KBM-7 (cell line): ENCODE measurements around the gene MAP1LC3B2.

Source experiments
- DNase-seq: peaks from one replicate; pipeline ENCODE4 v3.0.0-alpha.2; 2015
- in situ Hi-C: fragments of 300-500 bp; cut with MboI; formaldehyde crosslinking; loops from 2 replicates; pipeline ENCODE4 v1.14.3; 2020; ENCODE audit warnings: low sequenced_read_pairs, low pct_unique_long_range_greater_than_20kb, mixed read lengths

The MAP1LC3B2 gene

DNA sequence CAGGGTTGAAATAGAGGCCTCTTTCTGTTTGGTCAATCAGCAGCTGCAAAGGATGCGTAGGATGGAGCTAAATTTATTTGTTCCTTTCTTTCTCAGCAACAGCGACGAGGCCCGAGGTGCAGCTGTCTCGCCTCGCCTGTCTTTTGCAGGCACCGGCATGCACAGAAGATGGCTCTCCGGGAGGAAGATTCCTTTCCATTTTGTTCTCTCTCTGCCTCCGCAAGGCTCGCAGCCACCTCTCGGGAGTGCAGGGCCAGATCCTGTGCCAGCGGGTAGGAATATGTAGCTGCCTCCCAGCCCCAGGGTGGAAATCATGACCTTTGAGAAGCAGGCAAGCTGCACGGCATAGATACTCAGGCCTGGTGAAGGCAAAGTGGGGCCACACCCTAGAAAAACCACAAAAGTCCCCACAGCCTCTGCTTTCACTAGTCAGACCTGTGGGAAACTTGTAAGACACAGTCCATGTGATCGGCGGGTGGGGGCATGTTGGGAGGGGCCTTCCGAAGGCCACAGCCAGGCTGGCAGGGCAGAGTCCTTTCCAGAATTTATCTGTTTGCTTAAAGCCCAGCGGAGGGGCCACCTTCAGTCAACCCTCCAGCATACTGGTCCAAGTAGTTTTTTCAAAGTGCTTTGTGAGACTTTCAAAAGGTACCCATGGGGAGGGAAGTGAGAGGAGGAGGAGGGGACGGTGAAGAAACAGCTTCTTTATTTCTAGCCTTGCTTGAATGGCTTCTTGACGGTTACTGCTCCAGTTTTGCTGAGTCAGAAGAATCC lies at the start of gene MAP1LC3B2:
TSS of gene MAP1LC3B2 (plus strand) at position 220 of the 774 bp plus-strand sequence. CDS start 16,562 bp downstream, outside the sequence.
- peak; percentile 99 for DNase-seq
- in situ Hi-C loops: no loop called here

DNA sequence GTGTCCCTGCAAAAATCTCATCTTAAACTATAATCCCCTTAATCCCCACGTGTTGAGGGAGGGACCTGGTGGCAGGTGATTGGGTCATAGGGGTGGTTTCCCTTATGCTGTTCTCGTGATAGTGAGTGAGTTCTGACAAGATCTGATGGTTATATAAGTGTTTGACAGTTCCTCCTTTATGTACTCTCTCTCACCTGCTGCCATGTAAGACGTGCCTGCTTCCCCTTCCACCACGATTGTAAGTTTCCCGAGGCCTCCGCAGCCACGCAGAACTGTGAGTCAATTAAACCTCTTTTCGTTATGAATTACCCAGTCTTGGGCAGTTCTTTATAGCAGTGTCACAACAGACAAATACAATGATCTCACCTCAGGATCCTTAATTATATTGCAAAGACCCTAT lies 45.2 kb upstream of the MAP1LC3B2 start:
- in situ Hi-C loops: no loop called here
- no peak for DNase-seq

DNA sequence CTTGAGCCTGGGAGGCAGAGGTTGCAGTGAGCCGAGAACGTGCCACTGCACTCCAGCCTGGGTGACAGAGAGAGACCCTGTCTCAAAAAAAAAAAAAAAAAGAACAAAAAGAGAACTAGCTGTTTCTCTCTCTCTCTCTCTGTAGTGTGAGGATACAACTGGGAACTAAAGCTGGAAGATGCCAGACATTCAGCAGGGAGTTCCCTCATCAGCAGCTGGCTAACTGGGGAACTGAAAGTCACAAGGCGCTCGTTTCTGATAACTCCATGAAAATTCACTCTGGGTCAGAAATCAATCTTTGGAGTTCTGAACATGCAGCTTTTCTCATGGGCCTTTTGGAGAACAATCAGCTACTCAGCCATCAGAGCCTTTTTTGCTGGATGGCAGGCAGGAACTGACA lies 43.5 kb upstream of the MAP1LC3B2 start:
- in situ Hi-C loops: no loop called here
- no peak for DNase-seq

DNA sequence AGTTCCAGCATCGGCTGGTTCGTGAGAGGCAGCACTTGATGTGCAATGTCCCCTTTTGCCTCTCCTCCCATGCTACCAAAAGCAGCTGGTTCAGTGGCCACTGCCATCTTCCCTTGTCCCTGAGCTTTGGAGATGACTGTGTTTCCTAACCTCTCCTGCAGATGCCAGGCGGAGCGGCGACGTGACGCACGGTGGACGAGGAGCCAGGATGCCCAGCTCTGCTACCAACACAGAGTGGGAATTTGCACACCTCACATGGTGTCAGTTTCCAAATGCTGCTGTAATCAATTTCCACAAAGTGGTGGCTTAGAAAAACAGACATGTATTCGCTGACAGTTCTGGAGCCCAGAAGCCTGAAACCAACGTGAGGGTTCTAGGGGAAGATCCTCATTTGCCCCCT lies 42.5 kb upstream of the MAP1LC3B2 start:
- in situ Hi-C loops: no loop called here
- no peak for DNase-seq

DNA sequence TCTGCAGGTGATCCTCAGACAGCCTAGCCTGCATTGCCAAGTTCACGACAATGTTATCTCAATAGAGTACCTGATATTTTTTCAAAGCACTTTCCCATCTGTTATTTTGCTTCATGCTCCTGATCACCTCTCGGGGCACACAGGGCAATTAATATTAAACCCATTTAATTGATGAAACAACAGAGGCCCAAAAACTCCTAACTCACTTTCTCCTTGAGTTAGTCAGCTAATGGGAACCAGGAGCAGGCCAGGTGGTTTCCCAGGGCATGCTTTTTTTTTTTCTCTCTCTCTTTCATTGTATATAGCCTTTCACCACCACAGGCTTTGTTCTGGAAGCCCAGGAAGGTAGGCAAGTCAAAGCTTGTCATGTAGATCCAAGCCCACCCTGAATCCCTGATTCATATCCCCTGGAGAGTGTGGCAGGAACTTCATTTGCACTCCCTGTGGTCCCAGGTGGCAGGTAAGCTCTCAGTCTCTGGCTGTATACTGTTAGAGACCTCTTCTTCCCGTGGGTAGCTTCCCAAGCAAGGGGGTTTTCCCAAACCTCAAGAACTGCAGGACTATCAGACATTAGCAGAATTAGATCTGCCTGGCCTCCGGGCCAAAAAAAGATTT lies 41.6 kb upstream of the MAP1LC3B2 start:
- in situ Hi-C loops: no loop called here
- DNase-seq: no peak

DNA sequence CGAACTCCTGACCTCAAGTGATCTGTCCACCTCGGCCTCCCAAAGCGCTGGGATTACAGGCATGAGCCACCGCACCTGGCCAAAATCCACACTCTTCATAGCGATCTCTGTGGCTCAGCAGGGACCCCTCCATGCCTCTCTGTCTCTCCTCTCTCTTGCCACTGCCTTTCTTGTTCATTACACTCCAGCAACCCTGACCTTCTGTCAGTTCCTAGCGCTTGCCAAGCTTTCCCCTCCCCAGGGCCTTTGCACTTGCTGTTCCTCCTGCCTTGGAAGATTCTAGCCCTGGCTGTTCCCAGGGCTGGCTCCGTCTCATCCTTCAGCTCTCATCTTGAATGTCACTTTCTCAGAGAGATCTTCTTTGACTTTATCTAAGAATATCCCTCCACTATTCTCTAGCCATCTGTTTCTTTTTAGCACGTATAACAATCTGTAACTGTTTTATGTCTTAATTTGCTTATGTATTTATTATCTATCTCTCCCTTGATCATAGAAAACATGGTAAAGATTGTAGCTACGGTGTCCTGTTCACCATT lies 38.9 kb upstream of the MAP1LC3B2 start:
- in situ Hi-C loops: no loop called here
- no peak for DNase-seq

DNA sequence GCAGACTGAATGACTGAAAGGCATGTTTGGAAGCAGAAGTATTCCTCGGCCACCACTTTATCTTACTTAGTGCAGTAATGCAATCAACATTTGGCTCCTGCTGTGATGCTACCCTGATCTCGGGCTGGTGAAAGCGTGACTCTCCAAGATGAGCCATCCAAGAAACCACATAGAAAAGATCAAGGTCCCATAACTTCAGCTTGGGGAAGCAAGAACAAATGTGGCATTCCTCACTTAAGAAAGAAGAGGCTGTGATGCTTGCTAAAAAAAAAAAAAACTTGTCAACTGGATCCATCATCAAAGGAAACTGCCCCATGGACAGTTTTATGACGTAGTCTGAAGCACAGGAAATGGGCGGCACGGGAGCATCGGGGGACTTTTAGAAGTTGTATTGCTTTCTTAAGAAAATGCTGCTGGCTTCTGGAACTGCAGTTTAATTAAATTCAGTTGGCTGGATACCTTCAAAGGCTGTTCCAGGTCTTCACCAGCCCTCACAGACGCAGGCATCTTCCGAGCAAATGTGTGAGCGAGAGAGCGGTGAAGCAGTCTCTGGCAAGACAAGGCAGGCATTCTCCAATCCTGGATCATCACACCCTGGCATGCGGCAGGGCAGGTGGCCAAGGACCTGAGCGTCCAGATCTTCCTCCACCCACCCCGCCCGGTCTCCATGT lies 38.2 kb upstream of the MAP1LC3B2 start:
- DNase-seq: peak; percentile 48
- in situ Hi-C loops: no loop called here

DNA sequence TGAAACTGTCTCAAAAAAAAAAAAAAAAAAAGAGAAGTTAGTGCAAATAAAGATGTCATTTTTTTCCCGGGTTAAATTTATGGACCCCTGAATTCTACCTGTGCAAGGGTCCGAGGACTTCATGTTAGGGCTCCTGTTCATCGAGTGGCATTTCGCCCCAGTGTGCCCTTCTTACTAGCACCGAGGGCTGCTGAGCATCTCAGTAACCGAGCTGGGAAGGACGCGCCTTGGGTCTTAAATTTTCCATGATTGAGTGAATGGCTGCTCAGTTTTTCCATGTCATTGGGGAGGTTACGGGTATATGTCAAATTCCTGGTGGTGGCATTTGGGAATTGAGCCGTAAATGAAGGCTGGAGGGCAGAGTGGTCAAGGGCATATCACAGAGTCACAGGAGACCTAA lies 34.9 kb upstream of the MAP1LC3B2 start:
- in situ Hi-C loops: no loop called here
- no peak for DNase-seq

DNA sequence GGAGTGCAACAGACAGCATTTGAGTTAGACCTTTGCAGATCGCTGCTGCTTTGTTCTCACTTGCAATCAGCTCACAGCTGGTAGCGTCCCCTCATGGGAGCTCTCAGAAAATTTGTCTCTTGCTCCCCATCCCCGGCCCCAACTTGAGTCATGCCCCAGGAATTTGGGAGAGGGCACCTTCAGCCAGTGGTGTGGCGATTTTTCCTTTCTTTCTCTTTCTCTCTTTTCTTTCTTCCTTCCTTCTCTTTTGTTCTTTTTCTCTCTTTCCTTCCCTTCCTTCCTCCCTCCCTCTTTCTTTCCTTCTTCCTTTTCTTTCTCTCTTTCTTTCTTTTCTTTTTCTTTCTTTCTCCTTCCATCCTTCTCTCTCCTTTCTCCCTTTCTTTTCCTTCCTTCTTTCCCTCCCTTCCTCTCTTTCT lies 34.2 kb upstream of the MAP1LC3B2 start:
- no peak for DNase-seq
- in situ Hi-C loops: no loop called here

DNA sequence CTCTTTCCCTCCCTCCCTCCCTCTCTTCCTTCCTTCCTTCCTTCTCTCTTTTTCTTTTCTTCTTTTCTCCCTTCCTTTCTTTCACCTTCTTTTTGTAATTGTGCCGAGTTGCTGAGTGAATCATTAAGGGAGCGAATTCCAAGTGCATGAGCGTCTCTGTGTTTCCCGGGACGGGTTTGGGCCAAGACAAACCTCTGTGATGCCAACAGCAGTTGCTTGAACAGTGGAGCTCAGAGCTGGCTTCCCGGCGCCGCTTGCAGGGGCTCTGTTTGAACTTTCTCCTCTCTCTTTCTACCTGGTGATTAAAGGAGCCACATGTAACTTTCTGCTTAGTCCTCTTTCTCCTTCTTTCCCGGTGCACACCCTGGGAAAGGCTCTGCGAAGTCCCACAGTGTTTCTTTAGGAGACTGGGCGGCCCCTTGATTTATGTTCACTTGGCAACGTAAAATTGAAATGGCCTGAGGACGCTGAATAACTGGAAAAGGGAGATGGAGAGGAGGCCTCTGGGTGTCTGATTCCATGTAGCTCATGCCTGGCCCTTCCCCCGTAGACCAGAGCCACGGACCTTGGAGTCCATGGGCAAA lies 33.7 kb upstream of the MAP1LC3B2 start:
- no peak for DNase-seq
- in situ Hi-C loops: no loop called here

DNA sequence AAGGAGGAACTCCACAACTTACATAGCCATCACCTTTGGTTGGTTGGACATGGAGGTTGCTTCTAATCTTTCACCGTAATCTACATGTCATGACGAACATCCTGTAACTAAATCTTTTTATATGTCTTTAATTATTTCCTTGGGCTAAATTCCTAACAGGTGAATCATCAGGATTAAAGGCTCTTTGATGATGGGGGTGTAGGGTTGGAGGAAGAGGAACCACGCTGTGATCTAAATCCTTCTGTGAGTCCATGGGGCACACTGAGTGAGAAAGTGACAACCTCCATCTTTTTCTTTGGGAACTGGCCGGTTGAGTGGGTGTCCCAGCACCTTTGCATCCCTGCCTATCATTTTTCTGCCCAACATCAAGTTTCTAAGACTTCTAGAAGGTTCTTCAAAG lies 31.1 kb upstream of the MAP1LC3B2 start:
- in situ Hi-C loops: no loop called here
- peak; percentile 40 for DNase-seq

DNA sequence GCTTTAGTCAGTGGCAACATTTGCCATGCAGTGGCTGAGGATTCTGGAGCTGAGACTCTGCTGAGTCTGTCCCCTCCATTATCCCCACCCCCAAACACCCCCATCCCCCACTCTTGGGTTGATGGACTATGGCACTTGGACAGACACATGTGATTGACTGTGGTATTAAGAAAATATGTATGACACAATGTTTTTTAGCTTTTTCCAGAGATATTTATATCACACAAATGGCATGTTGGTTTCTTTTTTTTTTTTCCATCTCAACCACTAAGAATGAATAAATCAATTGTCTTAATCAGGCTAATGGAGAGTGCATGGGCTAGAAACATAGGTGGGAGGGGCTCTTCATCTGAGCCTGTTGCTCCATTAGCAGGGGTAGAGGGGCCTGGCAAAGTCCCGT lies 30.7 kb upstream of the MAP1LC3B2 start:
- in situ Hi-C loops: no loop called here

DNA sequence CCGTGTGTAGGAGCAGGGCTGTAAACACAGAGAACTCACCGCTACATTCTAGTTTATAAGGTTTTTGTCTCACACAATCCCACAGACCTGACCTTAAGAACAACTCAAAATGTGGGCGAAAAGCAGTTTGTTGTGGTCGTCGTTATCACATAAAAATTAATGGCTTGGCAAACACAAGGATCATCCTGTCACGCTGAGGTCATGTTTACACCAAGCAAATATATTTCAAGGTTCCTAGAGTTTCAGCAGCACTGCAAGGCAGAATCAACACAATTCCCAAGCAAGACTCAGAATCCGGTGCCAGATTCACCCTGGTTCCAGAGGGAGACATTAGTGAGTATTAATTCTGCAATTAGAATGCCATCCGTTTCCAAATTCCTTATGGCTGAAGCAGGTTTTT lies 30.1 kb upstream of the MAP1LC3B2 start:
- in situ Hi-C loops: no loop called here
- no peak for DNase-seq

More for the DNA sequence above, 30.7 kb upstream of the MAP1LC3B2 start:
- no peak for DNase-seq

DNA sequence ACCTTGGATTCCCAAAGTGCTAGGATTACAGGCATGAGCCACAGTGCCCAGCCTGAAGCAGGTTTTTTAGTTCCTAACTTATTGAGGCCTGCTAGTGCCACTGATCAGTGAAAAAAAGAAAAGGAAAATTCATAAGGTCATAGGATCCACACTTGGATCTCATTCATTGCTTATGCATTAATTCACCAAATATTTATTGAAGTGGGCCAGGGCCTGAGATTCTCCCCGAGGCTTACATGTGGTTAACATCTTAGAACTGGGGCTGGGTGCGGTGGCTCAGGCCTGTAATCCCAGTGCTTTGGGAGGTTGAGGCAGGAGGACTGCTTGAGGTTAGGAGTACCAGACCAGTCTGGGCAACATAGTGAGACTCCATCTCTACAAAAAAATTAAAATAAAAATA lies 29.5 kb upstream of the MAP1LC3B2 start:
- in situ Hi-C loops: no loop called here
- DNase-seq: no peak

DNA sequence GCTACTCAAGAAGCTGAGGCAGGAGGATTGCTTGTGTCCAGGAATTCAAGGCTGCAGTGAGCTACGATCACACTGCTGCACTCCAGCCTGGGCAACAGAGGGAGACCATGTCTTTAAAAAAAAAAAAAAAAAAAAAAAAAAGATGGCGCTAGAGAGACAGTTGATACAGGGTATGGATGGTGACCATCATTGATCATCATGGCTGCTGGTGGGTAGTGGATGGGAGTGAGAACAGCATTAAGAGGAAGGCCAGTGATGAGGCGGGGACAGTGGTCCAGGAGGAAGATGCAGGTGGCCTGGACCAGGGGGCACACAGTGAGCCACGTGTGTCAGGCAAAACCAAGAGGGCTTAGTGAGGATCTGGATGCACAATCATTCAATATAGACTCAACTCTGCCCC lies 26.8 kb upstream of the MAP1LC3B2 start:
- peak; percentile 29 for DNase-seq
- in situ Hi-C loops: no loop called here

DNA sequence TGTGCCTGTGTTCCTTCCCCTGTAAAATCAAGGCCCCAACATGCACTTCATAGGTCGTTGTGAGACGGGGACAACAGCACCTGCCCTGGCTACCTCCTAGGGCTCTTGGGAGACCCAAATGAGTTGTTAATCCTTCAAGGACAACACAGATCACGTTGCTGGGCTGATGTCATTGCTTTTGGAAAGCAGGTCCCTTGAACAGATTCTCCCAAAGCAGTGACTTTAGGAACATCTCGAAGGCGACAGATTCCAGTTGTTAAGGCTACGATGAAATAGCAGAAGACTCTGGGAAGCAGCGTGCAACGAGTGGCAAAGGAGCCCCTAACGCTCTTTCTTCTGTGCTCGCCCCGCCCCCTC lies 26.2 kb upstream of the MAP1LC3B2 start:
- DNase-seq: peak; percentile 56
- in situ Hi-C loops: no loop called here

DNA sequence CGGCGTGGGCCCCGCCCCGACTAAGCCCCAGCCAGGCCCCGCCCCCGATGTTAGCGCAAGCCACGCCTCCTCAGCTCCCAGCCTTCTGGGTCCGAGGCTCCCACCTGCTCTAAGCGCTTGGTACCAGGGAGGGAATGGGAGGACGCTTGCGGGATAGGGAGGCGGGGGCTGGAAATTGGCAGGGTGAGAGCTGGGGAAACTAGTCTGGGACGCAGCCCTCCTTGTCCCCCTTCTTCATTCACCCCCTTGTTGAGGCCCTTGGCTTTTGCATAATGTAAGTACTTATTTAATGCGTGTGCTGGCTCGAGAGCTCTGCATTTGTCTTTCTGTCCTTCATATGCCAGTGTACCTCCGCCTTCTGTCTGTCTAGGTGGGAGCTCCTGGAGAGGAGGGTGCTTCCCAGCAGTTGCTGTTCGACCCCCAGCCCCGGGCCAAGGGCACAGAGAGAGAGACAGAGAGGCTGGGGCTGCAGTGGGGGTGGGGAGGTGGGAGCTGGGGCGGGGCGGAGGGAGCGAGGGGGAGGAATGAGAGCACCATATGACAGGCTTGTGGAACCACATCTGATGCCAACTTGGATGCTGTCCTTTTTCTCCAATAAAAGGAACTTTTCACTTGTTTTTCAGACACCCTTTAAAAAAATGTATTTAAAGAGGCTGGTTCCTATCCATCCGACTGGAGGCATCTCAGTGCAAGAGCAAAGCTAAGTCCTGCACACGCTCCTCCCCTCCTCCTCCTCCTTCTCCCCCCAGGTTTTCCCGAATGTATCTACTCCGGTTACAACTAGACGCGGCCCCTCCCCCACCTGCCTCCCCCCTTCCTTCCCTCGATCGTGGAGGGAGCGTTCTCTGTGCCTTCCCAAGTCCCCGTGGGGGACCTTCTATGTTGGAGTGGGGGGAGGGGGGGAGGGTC lies 25.6 kb upstream of the MAP1LC3B2 start:
- DNase-seq: peak; percentile 78
- in situ Hi-C loops: no loop called here

DNA sequence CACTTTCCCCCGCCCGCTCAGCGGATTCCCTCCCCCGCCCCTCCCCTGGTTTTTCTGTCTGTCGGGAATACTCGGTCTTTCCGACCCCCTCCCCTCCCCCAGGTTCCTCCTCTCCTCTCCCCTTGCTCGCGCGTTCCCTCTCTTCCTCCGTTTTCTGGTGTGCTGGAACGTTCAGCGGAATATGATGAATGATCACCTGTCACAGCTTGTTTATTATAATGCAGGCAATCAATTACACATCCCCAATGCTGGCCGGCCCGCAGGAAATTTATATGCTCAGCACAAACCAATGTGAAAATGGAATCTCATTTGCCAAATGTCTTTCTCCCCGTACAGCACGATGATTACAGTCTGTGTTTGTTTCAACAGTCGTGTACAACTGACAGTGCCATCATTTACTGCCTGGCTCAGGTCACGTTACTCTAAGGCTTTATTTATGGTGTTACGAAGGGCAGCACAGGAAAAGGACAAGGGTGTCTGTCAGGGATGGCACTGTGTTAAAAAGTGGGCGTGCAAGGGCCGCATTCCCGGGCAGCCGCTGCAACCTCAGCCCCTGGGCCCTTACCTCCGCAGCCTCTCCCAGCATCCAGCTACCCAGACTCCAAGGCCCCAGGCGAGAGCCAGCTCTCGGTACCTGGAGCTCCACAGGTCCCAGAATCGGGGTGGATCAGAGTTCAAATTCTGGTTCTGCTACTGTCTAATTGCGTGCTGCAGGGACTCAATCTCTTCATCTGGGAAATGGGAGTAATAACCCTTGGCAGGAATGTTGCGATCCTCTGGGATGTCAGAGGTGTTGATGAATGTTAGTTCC lies 24.7 kb upstream of the MAP1LC3B2 start:
- in situ Hi-C loops: no loop called here
- peak; percentile 35 for DNase-seq
